Caco-2 (cell line): ENCODE results near the gene KY. TPM values are rescaled to one million over a fixed set of nuclear protein-coding genes. Genes with fewer than 3 reads are reported as not detected.

Experiments used
- BruUV-seq: library from RNA; stranded (reverse); fragments of 400-500 nt; replicated peaks from 2 replicates; lab custom pipeline; 2021; lab: Mats Ljungman, UMichigan
- CTCF ChIA-PET: fragments of 300-600 bp; sonication (Branson Sonifier 250); formaldehyde crosslinking; loops from one replicate; lab custom pipeline; 2022; ENCODE audit warnings: antibody characterized with exemption; lab: Charles Lee
- POLR2A ChIA-PET: fragments of 300-600 bp; sonication (Branson Sonifier 250); formaldehyde crosslinking; loops from one replicate; lab custom pipeline; 2022; ENCODE audit warnings: antibody characterized with exemption; lab: Charles Lee
- DNase-seq, 2 experiments: peaks; one replicate each; pipeline versions ENCODE4 v3.0.0 to v3.0.0-alpha.2; 2020 to 2022
- H3K27me3 ChIP-seq: replicated peaks from 2 replicates; pipeline ENCODE4 v1.6.0; 2011; ENCODE audit warnings: low read length; ENCODE audit not compliant: control insufficient read depth, insufficient read depth
- H3K36me3 ChIP-seq: 2 replicates; pipeline ENCODE4 v1.5.1; 2011; ENCODE audit warnings: low read length; ENCODE audit not compliant: control insufficient read depth, insufficient read depth
- H3K4me1 ChIP-seq: fragments of 250-450 bp; sonication (Bioruptor Pico); 2 replicates; pipeline ENCODE4 v1.5.1; 2020; ENCODE audit warnings: mild to moderate bottlenecking
- H3K4me3 ChIP-seq: 2 replicates; pipeline ENCODE4 v1.5.1; 2011; ENCODE audit warnings: low read depth, mild to moderate bottlenecking, control low read depth, low read length
- H3K9me3 ChIP-seq: fragments of 250-450 bp; sonication (Bioruptor Pico); 2 replicates; pipeline ENCODE4 v1.5.1; 2020; ENCODE audit warnings: mild to moderate bottlenecking, moderate library complexity
- H3K27ac Mint-ChIP-seq: one replicate; pipeline ENCODE4 v1.8.0; 2022; ENCODE audit warnings: mixed read lengths; ENCODE audit not compliant: unreplicated experiment
- H3K27me3 Mint-ChIP-seq: one replicate; pipeline ENCODE4 v1.8.0; 2022; ENCODE audit warnings: mixed read lengths; ENCODE audit not compliant: insufficient read depth, unreplicated experiment
- H3K36me3 Mint-ChIP-seq: one replicate; pipeline ENCODE4 v1.8.0; 2022; ENCODE audit warnings: mild to moderate bottlenecking, mixed read lengths; ENCODE audit not compliant: insufficient read depth, unreplicated experiment
- H3K4me1 Mint-ChIP-seq: one replicate; pipeline ENCODE4 v1.8.0; 2022; ENCODE audit warnings: low read depth, mixed read lengths; ENCODE audit not compliant: unreplicated experiment
- H3K4me3 Mint-ChIP-seq: one replicate; pipeline ENCODE4 v1.8.0; 2022; ENCODE audit warnings: mild to moderate bottlenecking, moderate library complexity, mixed read lengths; ENCODE audit not compliant: unreplicated experiment
- H3K9me3 Mint-ChIP-seq: one replicate; pipeline ENCODE4 v1.8.0; 2022; ENCODE audit warnings: mixed read lengths; ENCODE audit not compliant: unreplicated experiment
- CTCF ChIP-seq, 2 experiments: fragments of 200-600 bp in 1 of 2; IDR thresholded peaks; 1 replicate in 1 of 2; 2 replicates in 1 of 2; pipeline versions ENCODE4 v1.5.1 to v1.8.0; 2011 to 2022; ENCODE audit warnings: antibody characterized with exemption in 1 of 2, control low read depth in 1 of 2, inconsistent platforms in 1 of 2, low read depth in 1 of 2, low read length in 1 of 2, mild to moderate bottlenecking in 1 of 2, moderate library complexity in 1 of 2; ENCODE audit not compliant: insufficient read depth in 1 of 2, severe bottlenecking in 1 of 2, unreplicated experiment in 1 of 2
- intact Hi-C: fragments of 100-400 bp; cut with micrococcal nuclease; formaldehyde crosslinking; loops from one replicate; pipeline ENCODE4 v1.10.0; 2022; ENCODE audit not compliant: unreplicated experiment
- total RNA-seq: library from RNA; stranded (reverse); gene quantifications from 2 replicates; pipeline ENCODE4 v1.2.3, GENCODE V29; 2022

KY gene
- total RNA-seq, 1 experiment from 2014 or later, result not detected

GRCh38 chr3:134594331-134594741, 56.5 kb downstream of the KY start:
- Mint-ChIP-seq H3K27me3 (peaks cover 13% of the 10 kb centered on the region), H3K9me3 (no peaks in the 10 kb centered on the region), H3K4me3 (no peak overlapping the region), H3K27ac (no peak overlapping the region), H3K4me1 (no peaks in the 10 kb centered on the region), H3K36me3 (no peaks in the 10 kb centered on the region)
- Histone ChIP-seq H3K4me1 (no peaks in the 10 kb centered on the region), H3K4me3 (no peak overlapping the region), H3K9me3 (no peaks in the 10 kb centered on the region; the same call in 1 of the 2 replicates), H3K36me3 (no peaks in the 10 kb centered on the region), H3K27me3 (no peaks in the 10 kb centered on the region)
- no TSS peak for BruUV-seq
- intact Hi-C loops, result no loop called here
- DNase-seq, result no peak
- TF ChIP-seq CTCF (IDR thresholded peaks at IDR 0.05; ENCODE audit: insufficient read depth in 1 of 2, low read depth in 1 of 2, low read length in 1 of 2, severe bottlenecking in 1 of 2, unreplicated experiment in 1 of 2), result no peak
- ChIA-PET POLR2A (no interaction called here), CTCF (no interaction called here)

GRCh38 chr3:134592806-134593205, 58.0 kb downstream of the KY start:
- intact Hi-C loops, result no loop called here
- POLR2A ChIA-PET, result no interaction called here
- Histone ChIP-seq H3K36me3 (no peaks in the 10 kb centered on the region), H3K4me1 (no peaks in the 10 kb centered on the region), H3K27me3 (no peaks in the 10 kb centered on the region), H3K9me3 (no peaks in the 10 kb centered on the region; the same call in 1 of the 2 replicates), H3K4me3 (no peak overlapping the region)
- no peak overlapping the region for H3K4me3 Mint-ChIP-seq
- no peak for DNase-seq
- no TSS peak for BruUV-seq
- H3K4me1 Mint-ChIP-seq, result no peaks in the 10 kb centered on the region
- no peak for TF ChIP-seq CTCF (IDR thresholded peaks at IDR 0.05; ENCODE audit: insufficient read depth in 1 of 2, low read depth in 1 of 2, low read length in 1 of 2, severe bottlenecking in 1 of 2, unreplicated experiment in 1 of 2)
- no peak overlapping the region for H3K27ac Mint-ChIP-seq
- H3K36me3 Mint-ChIP-seq, result no peaks in the 10 kb centered on the region
- CTCF ChIA-PET, result no interaction called here
- H3K9me3 Mint-ChIP-seq, result no peaks in the 10 kb centered on the region
- peaks cover 11% of the 10 kb centered on the region for H3K27me3 Mint-ChIP-seq

DNA sequence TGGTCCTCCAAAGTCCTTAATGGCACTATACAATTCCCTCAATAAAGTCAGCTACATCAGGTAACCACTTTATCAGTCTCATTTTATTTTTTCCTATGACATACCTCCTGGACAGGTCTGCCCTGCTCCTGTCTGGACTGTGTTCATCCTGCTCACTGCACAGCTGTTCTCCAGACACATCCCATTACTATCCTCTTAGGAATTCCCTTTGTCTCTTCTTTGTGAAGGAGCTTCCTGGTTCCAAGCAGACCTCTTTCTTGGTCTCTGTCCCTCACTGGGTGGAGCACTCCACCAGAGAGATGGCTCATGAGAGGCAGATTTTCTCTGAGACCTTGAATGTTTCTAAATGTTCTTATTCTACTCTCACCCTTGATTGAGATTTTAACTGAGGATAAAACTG, 60.1 kb downstream of the KY start:
- H3K27me3 Mint-ChIP-seq, result peaks cover 10% of the 10 kb centered on the region
- H3K9me3 Mint-ChIP-seq, result no peaks in the 10 kb centered on the region
- Histone ChIP-seq H3K4me1 (no peaks in the 10 kb centered on the region), H3K9me3 (no peaks in the 10 kb centered on the region), H3K4me3 (no peak overlapping the region), H3K36me3 (no peaks in the 10 kb centered on the region), H3K27me3 (no peaks in the 10 kb centered on the region)
- no peaks in the 10 kb centered on the region for H3K4me1 Mint-ChIP-seq
- POLR2A ChIA-PET, result no interaction called here
- DNase-seq, result no peak
- no peak overlapping the region for H3K27ac Mint-ChIP-seq
- intact Hi-C loops, result no loop called here
- CTCF ChIA-PET, result interaction anchor here (0.9 kb wide), 1 partner anchor 72 kb away, joined by 5 read pairs; no protein-coding TSS in a partner anchor
- no TSS peak for BruUV-seq
- no peak for TF ChIP-seq CTCF (IDR thresholded peaks at IDR 0.05; ENCODE audit: insufficient read depth in 1 of 2, low read depth in 1 of 2, low read length in 1 of 2, severe bottlenecking in 1 of 2, unreplicated experiment in 1 of 2)
- H3K4me3 Mint-ChIP-seq, result no peak overlapping the region
- H3K36me3 Mint-ChIP-seq, result no peaks in the 10 kb centered on the region
